Measurements from ENCODE around the gene IFIT1.
"Not testable (repeated sequence)": the region's sequence is repeated elsewhere in the genome, so short reads cannot be mapped to it uniquely, and the experiment has no call there.

The IFIT1 gene

DNA sequence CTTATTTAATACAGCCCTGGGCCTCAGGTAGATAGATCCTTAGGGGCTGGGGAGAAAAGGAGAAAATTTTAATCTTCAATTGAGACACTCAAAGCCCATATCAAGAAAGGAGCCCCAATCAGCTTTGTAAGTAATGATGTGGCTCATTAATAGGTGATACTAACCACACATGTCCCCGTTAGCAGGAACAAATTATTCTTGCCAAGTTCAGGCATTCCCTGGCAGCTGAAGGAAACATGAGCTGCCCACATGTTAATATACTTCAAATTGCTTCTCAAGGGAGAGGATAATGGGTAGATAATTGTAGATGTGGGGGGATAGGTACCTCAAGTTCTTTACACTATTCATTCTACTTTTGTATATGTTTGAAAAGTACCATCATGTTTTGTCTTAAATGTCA is 36.5 kb downstream of the IFIT1 start:
- DNase-seq, result no peak

- DNase-seq, result no peak
These were observed 39.6 kb downstream of the IFIT1 start for GRCh38 chr10:89431977-89432376.

DNA sequence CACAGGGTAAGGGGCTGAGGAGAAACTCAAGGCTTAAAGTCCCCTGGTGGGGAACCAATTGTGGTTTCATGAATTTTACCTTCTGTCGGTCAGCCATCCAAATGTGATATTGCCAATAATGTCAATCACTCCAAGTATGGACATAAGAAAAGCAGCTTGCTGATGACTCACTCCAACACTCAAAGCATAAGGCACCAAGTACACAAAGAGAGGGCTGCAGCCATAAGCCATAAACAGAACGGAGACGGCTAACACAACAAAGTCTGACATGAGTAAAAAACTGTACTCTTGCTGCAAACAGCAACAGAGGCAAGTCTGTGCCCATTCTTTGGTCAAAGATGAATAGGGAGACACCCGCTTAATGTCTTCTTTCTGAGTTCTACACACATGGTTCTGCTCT is 46.1 kb downstream of the IFIT1 start:
- DNase-seq, result no peak

- no peak for DNase-seq
These were observed 48.0 kb downstream of the IFIT1 start for GRCh38 chr10:89440226-89441009.

- DNase-seq, result no peak
These were observed 49.9 kb downstream of the IFIT1 start for GRCh38 chr10:89442289-89442688.

- DNase-seq, result not testable (repeated sequence)
These were observed 52.4 kb downstream of the IFIT1 start for GRCh38 chr10:89444819-89445218.

DNA sequence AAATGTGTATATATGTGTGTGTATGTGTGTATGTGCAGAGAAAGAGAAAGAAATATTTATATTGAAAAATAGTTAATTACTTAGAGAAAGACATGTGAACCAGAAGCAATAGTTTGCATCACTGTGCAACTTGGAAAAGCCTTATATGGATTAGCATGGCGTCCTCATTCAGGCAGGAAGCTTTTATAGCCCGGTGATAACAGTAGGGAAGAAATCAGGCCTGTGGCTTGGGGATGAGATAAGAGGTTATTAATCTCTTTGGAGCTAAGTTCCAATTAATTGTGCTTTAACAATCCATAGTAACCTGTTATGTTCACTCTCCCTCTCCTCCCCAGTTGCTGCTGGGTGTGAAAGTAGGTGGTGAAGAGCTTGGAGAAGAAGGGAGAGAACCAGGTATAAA is 58.5 kb downstream of the IFIT1 start:
- no peak for DNase-seq

GRCh38 chr10:89452193-89452592 is 59.8 kb downstream of the IFIT1 start:
- DNase-seq, result no peak

GRCh38 chr10:89454561-89455347 is 62.3 kb downstream of the IFIT1 start:
- no peak for DNase-seq
